ENCODE measurements around the gene PPFIBP2.

Gene PPFIBP2

GRCh38 chr11:7530013-7530640, 16.3 kb downstream of the PPFIBP2 start (continued):
- TF ChIP-seq KLF17 (tag by site-specific recombination; IDR thresholded peaks at IDR 0.05) (no peak), ZNF585B (tag by site-specific recombination; IDR thresholded peaks at IDR 0.05) (no peak), ZNF121 (tag by site-specific recombination; IDR thresholded peaks at IDR 0.05) (no peak), ZSCAN30 (tag by site-specific recombination; IDR thresholded peaks at IDR 0.05) (no peak)

- CTCF ChIA-PET, result interaction anchor here (0.9 to 2.0 kb wide), 3 partner anchors 18 to 41 kb away, joined by 3 to 8 read pairs (median 3); no protein-coding TSS in a partner anchor
- no peaks in the 10 kb centered on the region for H3K36me3 ChIP-seq (ENCODE audit: control insufficient read depth in 2 of 2, insufficient read depth in 1 of 2, low read length in 2 of 2)
- POLR2A ChIA-PET, result no interaction called here
- no peak overlapping the region for H3K4me3 ChIP-seq (ENCODE audit: low read depth, low read length)
- no peaks in the 10 kb centered on the region for H3K9me3 ChIP-seq (ENCODE audit: control insufficient read depth, insufficient read depth, low read depth, low read length)
- H3K4me1 ChIP-seq (ENCODE audit: control insufficient read depth, insufficient read depth, low read length), result no peaks in the 10 kb centered on the region
- TF ChIP-seq ZNF37A (tag by site-specific recombination; IDR thresholded peaks at IDR 0.05) (no peak), ZNF843 (tag by site-specific recombination; IDR thresholded peaks at IDR 0.05) (no peak), ZNF239 (tag by site-specific recombination; IDR thresholded peaks at IDR 0.05) (no peak), ZFP41 (tag by site-specific recombination; IDR thresholded peaks at IDR 0.05; ENCODE audit: borderline replicate concordance) (no peak)
- TF ChIP-seq, protein P1, sequence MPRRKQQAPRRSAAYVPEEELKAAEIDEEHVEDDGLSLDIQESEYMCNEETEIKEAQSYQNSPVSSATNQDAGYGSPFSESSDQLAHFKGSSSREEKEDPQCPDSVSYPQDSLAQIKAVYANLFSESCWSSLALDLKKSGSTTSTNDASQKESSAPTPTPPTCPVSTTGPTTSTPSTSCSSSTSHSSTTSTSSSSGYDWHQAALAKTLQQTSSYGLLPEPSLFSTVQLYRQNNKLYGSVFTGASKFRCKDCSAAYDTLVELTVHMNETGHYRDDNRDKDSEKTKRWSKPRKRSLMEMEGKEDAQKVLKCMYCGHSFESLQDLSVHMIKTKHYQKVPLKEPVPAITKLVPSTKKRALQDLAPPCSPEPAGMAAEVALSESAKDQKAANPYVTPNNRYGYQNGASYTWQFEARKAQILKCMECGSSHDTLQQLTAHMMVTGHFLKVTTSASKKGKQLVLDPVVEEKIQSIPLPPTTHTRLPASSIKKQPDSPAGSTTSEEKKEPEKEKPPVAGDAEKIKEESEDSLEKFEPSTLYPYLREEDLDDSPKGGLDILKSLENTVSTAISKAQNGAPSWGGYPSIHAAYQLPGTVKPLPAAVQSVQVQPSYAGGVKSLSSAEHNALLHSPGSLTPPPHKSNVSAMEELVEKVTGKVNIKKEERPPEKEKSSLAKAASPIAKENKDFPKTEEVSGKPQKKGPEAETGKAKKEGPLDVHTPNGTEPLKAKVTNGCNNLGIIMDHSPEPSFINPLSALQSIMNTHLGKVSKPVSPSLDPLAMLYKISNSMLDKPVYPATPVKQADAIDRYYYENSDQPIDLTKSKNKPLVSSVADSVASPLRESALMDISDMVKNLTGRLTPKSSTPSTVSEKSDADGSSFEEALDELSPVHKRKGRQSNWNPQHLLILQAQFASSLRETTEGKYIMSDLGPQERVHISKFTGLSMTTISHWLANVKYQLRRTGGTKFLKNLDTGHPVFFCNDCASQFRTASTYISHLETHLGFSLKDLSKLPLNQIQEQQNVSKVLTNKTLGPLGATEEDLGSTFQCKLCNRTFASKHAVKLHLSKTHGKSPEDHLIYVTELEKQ (tag by site-specific recombination; IDR thresholded peaks at IDR 0.05; ENCODE audit: borderline replicate concordance), result no peak
- H3K27ac ChIP-seq (ENCODE audit: extremely low read depth, low read depth, low read length), result no peak overlapping the region
Observed at GRCh38 chr11:7531011-7531410, 17.2 kb downstream of the PPFIBP2 start.

GRCh38 chr11:7532405-7533145, 18.8 kb downstream of the PPFIBP2 start:
- Histone ChIP-seq H3K4me1 (ENCODE audit: control insufficient read depth, insufficient read depth, low read length) (no peaks in the 10 kb centered on the region), H3K9me3 (ENCODE audit: control insufficient read depth, insufficient read depth, low read depth, low read length) (no peaks in the 10 kb centered on the region), H3K4me3 (ENCODE audit: low read depth, low read length) (no peak overlapping the region), H3K27ac (ENCODE audit: extremely low read depth, low read depth, low read length) (no peak overlapping the region), H3K36me3 (ENCODE audit: control insufficient read depth in 2 of 2, insufficient read depth in 1 of 2, low read length in 2 of 2) (no peaks in the 10 kb centered on the region)
- POLR2A ChIA-PET, result interaction anchor here (0.7 kb wide), 1 partner anchor 11 kb away, joined by 3 read pairs; no protein-coding TSS in a partner anchor
- CTCF ChIA-PET, result interaction anchor here (0.6 to 2.0 kb wide), 4 partner anchors 19 to 1528 kb away, joined by 3 to 8 read pairs (median 4); partner anchors contain the start of gene PPFIBP2
- TF ChIP-seq ZNF621 (tag by site-specific recombination; IDR thresholded peaks at IDR 0.05) (no peak), PRDM1 (tag by site-specific recombination; IDR thresholded peaks at IDR 0.05) (no peak), ZNF747 (tag by site-specific recombination; IDR thresholded peaks at IDR 0.05) (no peak), MYNN (tag by site-specific recombination; IDR thresholded peaks at IDR 0.05; ENCODE audit: borderline replicate concordance) (no peak), GLIS2 (tag by site-specific recombination; IDR thresholded peaks at IDR 0.05) (no peak), OVOL3 (tag by site-specific recombination; IDR thresholded peaks at IDR 0.05) (no peak), MZF1 (tag by site-specific recombination; IDR thresholded peaks at IDR 0.05; ENCODE audit: borderline replicate concordance) (no peak), ZNF175 (tag by site-specific recombination; IDR thresholded peaks at IDR 0.05) (no peak), ZNF701 (tag by site-specific recombination; IDR thresholded peaks at IDR 0.05) (no peak), ZNF280C (tag by site-specific recombination; IDR thresholded peaks at IDR 0.05) (no peak), ZNF707 (tag by site-specific recombination; IDR thresholded peaks at IDR 0.05) (no peak), KLF16 (tag by site-specific recombination; IDR thresholded peaks at IDR 0.05) (no peak), ZNF530 (tag by site-specific recombination; IDR thresholded peaks at IDR 0.05; ENCODE audit: low read depth) (no peak)
- TF ChIP-seq, protein P1 (tag by site-specific recombination; IDR thresholded peaks at IDR 0.05; ENCODE audit: borderline replicate concordance), result no peak

Measured in HEK293 (cell line).